Stimulated activated effector memory CD8-positive, alpha-beta T cell treated with anti-CD3 and anti-CD28 coated beads, Interleukin-12 subunit alpha, Interleukin-12 subunit beta, amount 100 ng/mL, for 72 hours (primary cell): ENCODE results near the gene CLDN34.

Experiments
- ATAC-seq: fragments of 150-1000 bp; cut with Tn5 transposase; 2 replicates; pipeline ENCODE4 v1.10.0; 2021
- DNase-seq, 2 donors: peaks; one replicate each; pipeline ENCODE4 v3.0.0; 2021 to 2022; ENCODE audit warnings: low spot score in 2 of 2
- H3K27ac Mint-ChIP-seq: one replicate; pipeline ENCODE4 v1.8.0; 2022; ENCODE audit warnings: mild to moderate bottlenecking, mixed read lengths
- H3K36me3 Mint-ChIP-seq: one replicate; pipeline ENCODE4 v1.8.0; 2022; ENCODE audit warnings: mild to moderate bottlenecking, mixed read lengths
- H3K4me1 Mint-ChIP-seq: one replicate; pipeline ENCODE4 v1.8.0; 2022; ENCODE audit warnings: mixed read lengths
- H3K4me3 Mint-ChIP-seq: one replicate; pipeline ENCODE4 v1.8.0; 2022; ENCODE audit warnings: mild to moderate bottlenecking, mixed read lengths
- H3K9me3 Mint-ChIP-seq: one replicate; pipeline ENCODE4 v1.8.0; 2022; ENCODE audit warnings: mixed read lengths

Gene CLDN34

GRCh38 chrX:9966775-9967408, at the start of gene CLDN34:
CLDN34 (plus strand) TSS chrX:9967358; CDS start chrX:9967358, 0 bp downstream.
- ATAC-seq (no peak), DNase-seq (no peak)
- peaks cover 6% of the 10 kb centered on the region for H3K4me1 Mint-ChIP-seq
- H3K36me3 Mint-ChIP-seq: no peaks in the 10 kb centered on the region
- no peak within 1 kb of the TSS for H3K4me3 Mint-ChIP-seq
- H3K27ac Mint-ChIP-seq: no peak within 1 kb of the TSS
- H3K9me3 Mint-ChIP-seq: no peaks in the 10 kb centered on the region

DNA sequence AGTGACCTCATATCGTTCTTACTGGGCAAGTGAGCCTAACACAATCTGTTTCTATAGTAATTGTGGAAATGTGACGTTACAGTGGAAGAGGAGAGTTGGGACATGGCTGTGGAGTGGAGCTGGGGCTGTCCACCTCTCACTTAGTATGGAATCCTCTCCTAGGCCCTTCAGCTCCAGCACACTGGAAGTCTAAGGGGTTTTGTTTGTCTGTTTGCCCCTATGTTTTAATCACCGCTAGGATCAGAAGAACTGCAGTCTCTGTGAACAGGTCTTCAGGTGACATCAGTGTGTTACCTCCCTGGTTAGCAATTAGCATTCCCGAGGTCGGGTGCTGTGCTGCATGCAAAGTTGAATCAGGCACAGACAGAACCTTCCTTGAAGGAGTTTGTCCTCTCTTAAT, 49.3 kb upstream of the CLDN34 start:
- no peaks in the 10 kb centered on the region for H3K9me3 Mint-ChIP-seq
- no peaks in the 10 kb centered on the region for H3K36me3 Mint-ChIP-seq
- ATAC-seq (no peak), DNase-seq (no peak)
- H3K4me1 Mint-ChIP-seq: peaks cover 6% of the 10 kb centered on the region
- no peak overlapping the region for H3K27ac Mint-ChIP-seq
- H3K4me3 Mint-ChIP-seq: no peak overlapping the region

- H3K9me3 Mint-ChIP-seq: no peaks in the 10 kb centered on the region
- no peak overlapping the region for H3K27ac Mint-ChIP-seq
- H3K36me3 Mint-ChIP-seq: no peaks in the 10 kb centered on the region
- ATAC-seq (peak; percentile 56), DNase-seq (no peak)
- no peak overlapping the region for H3K4me3 Mint-ChIP-seq
- H3K4me1 Mint-ChIP-seq: peaks cover 6% of the 10 kb centered on the region
Observed at GRCh38 chrX:9919632-9920172, 47.5 kb upstream of the CLDN34 start.

DNA sequence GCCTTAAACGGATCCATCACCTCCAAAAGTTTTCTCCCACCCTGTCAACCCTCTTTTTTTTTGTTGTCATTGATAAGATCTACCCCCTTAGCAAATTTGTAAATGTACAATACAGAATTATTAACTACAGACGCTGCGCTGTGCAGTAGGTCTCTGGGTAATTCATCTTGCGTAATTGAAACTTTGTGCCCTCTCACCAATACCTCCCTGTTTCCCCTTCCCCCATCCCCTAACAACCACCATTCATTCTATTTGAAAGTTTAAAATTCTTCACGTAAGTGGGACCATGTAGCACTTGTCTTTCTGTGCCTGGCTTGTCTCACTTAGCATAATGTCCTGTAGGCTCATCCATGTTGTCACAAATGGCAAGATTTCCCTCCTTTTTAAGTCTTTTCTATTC, 45.8 kb upstream of the CLDN34 start:
- H3K4me1 Mint-ChIP-seq: peaks cover 6% of the 10 kb centered on the region
- H3K4me3 Mint-ChIP-seq: no peak overlapping the region
- no peak overlapping the region for H3K27ac Mint-ChIP-seq
- H3K9me3 Mint-ChIP-seq: no peaks in the 10 kb centered on the region
- no peak for ATAC-seq
- H3K36me3 Mint-ChIP-seq: no peaks in the 10 kb centered on the region
- no peak for DNase-seq

DNA sequence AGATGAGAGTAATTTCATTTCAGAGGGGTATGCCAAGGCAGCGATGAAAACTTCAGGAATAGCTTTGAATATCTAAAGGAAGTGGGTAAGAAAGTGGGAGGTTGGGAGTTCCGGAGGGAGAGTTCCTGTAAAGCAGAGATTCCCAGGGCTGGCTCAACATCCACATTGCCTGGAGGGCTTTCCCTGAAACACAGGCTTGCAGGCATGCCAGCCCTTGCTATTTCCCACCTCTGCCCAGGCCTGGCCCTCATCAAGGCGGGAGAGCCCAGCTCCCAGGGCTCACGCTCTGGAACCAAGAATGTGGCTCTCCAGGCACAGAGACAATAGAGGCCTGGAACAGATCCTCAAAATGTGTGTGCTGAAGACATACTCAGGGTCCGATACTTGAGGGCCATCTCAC, 43.8 kb upstream of the CLDN34 start:
- no peak overlapping the region for H3K4me3 Mint-ChIP-seq
- no peaks in the 10 kb centered on the region for H3K9me3 Mint-ChIP-seq
- H3K4me1 Mint-ChIP-seq: peaks cover 6% of the 10 kb centered on the region
- DNase-seq (no peak), ATAC-seq (no peak)
- H3K36me3 Mint-ChIP-seq: no peaks in the 10 kb centered on the region
- H3K27ac Mint-ChIP-seq: no peak overlapping the region

- ATAC-seq (no peak), DNase-seq (no peak)
- no peaks in the 10 kb centered on the region for H3K9me3 Mint-ChIP-seq
- H3K4me3 Mint-ChIP-seq: no peak overlapping the region
- H3K27ac Mint-ChIP-seq: no peak overlapping the region
- no peaks in the 10 kb centered on the region for H3K4me1 Mint-ChIP-seq
- no peaks in the 10 kb centered on the region for H3K36me3 Mint-ChIP-seq
Observed at GRCh38 chrX:9926002-9926401, 41.2 kb upstream of the CLDN34 start.

DNA sequence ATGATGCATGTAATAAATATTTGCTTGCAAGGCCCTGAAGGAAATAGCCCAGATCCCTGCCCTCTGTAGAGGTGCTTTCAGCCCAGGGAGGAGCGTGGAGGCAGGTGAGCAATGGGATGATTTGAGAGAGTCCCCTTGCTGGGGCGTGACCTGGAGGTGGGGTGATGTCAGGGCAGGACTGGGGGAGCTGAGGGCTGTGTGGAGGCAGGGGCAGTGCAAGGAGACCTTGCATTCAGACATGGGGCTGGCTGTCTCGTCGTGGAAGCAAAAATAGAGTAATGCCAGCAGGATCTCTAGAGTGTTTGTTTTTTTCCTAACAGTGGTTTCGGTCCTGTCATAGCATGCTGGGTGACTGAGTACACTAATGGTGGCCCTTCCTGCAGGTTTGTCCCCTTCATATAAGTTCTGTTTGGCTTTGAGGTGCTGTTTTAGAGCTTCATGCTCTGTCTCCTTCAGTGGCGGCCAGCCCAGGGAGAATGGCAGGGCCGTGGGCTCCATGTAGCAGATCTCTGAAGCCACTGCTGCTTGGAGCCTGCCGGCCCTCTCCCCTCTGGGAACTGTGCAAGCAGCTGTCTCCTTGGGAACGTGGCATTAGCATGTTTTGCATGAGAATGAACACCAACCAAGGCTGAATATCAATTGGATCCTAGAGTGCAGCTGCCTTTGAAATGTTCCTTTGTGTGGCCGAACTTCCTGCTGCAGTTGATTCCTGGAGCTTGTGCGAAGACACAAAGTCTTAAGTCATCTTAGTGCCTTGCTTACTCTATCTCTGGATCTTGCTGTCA, 39.3 kb upstream of the CLDN34 start:
- no peaks in the 10 kb centered on the region for H3K4me1 Mint-ChIP-seq
- DNase-seq (no peak), ATAC-seq (no peak)
- no peaks in the 10 kb centered on the region for H3K36me3 Mint-ChIP-seq
- H3K4me3 Mint-ChIP-seq: no peak overlapping the region
- no peaks in the 10 kb centered on the region for H3K9me3 Mint-ChIP-seq
- H3K27ac Mint-ChIP-seq: no peak overlapping the region

DNA sequence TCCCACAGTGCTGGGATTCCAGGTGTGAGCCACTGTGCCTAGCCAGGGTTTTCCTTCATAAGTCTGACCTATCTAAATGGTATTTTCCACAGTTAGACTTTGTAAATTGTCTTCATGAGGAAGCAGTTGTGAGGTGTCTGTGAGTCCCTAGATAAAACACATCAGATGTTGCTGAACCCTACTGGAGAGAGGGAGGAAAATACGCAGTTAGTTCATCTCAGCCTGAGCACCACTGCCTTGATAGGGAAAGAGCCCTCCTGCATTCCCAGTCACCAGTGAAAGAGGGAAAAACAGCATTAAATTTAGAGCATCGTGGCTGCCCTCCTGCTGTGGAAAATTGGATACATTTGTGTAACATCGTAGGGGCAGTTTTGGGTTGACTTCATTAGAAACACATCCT, 31.7 kb upstream of the CLDN34 start:
- H3K4me3 Mint-ChIP-seq: no peak overlapping the region
- H3K36me3 Mint-ChIP-seq: no peaks in the 10 kb centered on the region
- H3K4me1 Mint-ChIP-seq: no peaks in the 10 kb centered on the region
- DNase-seq (no peak), ATAC-seq (no peak)
- H3K9me3 Mint-ChIP-seq: no peaks in the 10 kb centered on the region
- no peak overlapping the region for H3K27ac Mint-ChIP-seq

DNA sequence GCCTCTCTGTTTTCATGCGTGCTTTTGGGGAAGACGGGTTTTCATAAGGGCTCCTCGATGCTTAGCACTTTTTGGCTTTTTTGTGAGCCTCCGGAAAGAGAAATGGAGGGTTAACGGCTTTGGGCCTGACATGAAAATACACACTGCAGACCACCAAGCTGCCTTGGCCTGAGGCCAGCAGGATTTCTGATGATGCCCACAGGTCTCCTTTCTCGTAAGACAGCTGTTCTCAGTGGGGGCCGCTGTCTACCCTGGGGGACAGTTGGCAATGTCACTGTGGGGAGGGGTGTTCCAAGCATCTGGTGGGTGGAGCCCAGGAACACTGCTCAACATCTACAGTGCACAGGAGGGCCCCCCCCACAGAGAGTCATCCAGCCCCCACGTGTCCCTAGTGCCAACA, 29.4 kb upstream of the CLDN34 start:
- no peak for ATAC-seq
- no peak for DNase-seq
- Mint-ChIP-seq H3K9me3 (no peaks in the 10 kb centered on the region), H3K4me3 (no peak overlapping the region), H3K4me1 (peaks cover 11% of the 10 kb centered on the region), H3K36me3 (peaks cover 15% of the 10 kb centered on the region), H3K27ac (no peak overlapping the region)

- DNase-seq: no peak
- H3K27ac Mint-ChIP-seq: no peak overlapping the region
- H3K4me1 Mint-ChIP-seq: peaks cover 15% of the 10 kb centered on the region
- H3K4me3 Mint-ChIP-seq: no peak overlapping the region
- ATAC-seq: no peak
- peaks cover 15% of the 10 kb centered on the region for H3K36me3 Mint-ChIP-seq
- no peaks in the 10 kb centered on the region for H3K9me3 Mint-ChIP-seq
Observed at GRCh38 chrX:9938516-9938915, 28.6 kb upstream of the CLDN34 start.

DNA sequence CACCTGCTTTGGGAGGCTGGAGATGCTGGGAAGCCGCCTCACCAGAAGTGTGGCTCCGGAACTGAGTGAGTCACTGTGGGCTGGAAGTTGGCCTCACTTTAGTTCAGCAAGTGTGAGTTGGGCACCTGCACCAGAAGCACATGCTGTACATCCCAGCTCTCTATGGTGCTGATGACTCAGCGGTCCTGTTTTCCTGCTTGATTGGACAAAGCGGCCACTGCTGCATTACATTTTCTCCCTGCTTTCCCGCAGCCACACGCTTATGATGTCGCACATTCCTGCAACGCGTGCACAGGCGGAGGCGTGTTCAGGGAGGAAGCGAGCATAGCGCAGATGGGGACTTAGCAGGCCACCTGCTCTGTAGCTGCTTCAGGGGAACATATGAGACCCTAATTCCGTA, 26.7 kb upstream of the CLDN34 start:
- no peak overlapping the region for H3K27ac Mint-ChIP-seq
- H3K4me1 Mint-ChIP-seq: peaks cover 15% of the 10 kb centered on the region
- ATAC-seq (no peak), DNase-seq (no peak)
- H3K36me3 Mint-ChIP-seq: peaks cover 15% of the 10 kb centered on the region
- no peaks in the 10 kb centered on the region for H3K9me3 Mint-ChIP-seq
- H3K4me3 Mint-ChIP-seq: no peak overlapping the region

- ATAC-seq (peak; percentile 94), DNase-seq (peak; percentile 40 to 79)
- peak overlapping the region; percentile 42 for H3K4me3 Mint-ChIP-seq
- no peaks in the 10 kb centered on the region for H3K9me3 Mint-ChIP-seq
- peaks cover 15% of the 10 kb centered on the region for H3K4me1 Mint-ChIP-seq
- H3K27ac Mint-ChIP-seq: peak overlapping the region; percentile 90
- peaks cover 15% of the 10 kb centered on the region for H3K36me3 Mint-ChIP-seq
Observed at GRCh38 chrX:9942086-9942485, 25.1 kb upstream of the CLDN34 start.

GRCh38 chrX:9943420-9943819, 23.7 kb upstream of the CLDN34 start:
- Mint-ChIP-seq H3K4me1 (peaks cover 15% of the 10 kb centered on the region), H3K9me3 (no peaks in the 10 kb centered on the region), H3K27ac (no peak overlapping the region), H3K4me3 (no peak overlapping the region), H3K36me3 (peaks cover 15% of the 10 kb centered on the region)
- peak; percentile 66 for ATAC-seq
- DNase-seq: no peak

DNA sequence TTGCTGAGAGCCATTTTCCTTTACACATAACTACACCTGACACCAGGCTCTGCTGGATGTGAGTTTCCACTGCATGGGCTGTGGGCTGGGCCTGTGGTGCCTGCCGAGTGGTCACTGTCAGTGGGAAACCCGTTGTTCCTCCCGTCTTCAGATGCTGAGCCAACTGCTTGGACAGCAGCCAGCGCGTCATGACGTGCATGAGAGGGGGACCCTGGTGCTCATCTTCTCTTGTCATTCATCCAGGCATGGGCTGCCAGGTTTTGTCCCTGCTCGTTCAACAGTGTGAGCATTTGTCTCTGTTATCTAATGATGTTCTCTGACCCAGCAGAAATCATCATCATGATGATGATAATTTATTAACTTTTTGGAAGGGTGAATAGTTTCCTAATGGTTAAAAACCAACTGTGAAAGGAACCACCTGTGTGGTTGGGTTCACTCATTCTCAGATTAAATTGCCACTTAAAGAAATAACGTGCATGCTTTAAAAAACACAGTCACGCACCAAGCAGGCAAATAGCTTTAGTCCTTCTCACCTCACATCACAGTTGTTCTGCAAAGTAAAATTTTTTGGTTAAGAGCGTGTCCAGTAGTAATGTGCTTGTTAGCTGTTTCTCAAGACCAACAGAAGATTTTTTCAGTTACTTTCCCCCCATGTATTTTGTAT, 19.9 kb upstream of the CLDN34 start:
- Mint-ChIP-seq H3K27ac (no peak overlapping the region), H3K4me1 (peaks cover 9% of the 10 kb centered on the region), H3K4me3 (no peak overlapping the region), H3K9me3 (no peaks in the 10 kb centered on the region), H3K36me3 (peaks cover 3% of the 10 kb centered on the region)
- no peak for ATAC-seq
- DNase-seq: no peak

GRCh38 chrX:9948406-9948805, 18.8 kb upstream of the CLDN34 start:
- H3K27ac Mint-ChIP-seq: no peak overlapping the region
- no peaks in the 10 kb centered on the region for H3K9me3 Mint-ChIP-seq
- ATAC-seq (no peak), DNase-seq (no peak)
- no peaks in the 10 kb centered on the region for H3K36me3 Mint-ChIP-seq
- no peak overlapping the region for H3K4me3 Mint-ChIP-seq
- no peaks in the 10 kb centered on the region for H3K4me1 Mint-ChIP-seq

DNA sequence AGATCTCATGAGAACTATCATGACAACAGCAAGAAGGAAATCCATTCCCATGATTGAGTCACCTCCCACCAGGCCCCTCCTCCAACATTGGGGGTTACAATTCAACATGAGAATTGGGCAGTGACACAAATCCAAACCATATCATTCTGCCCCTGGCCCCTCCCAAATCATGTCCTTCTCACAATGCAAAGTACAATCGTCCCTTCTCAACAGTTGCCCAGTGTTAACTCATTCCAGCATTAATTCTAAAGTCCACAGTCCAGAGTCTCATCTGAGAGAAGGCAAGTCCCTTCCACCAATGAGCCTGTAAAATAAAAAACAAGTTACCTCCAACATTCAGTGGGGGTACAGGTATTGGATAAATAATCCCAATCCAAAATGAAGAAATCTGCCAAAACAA, 14.9 kb upstream of the CLDN34 start:
- Mint-ChIP-seq H3K36me3 (no peaks in the 10 kb centered on the region), H3K4me1 (no peaks in the 10 kb centered on the region), H3K4me3 (no peak overlapping the region), H3K27ac (no peak overlapping the region), H3K9me3 (no peaks in the 10 kb centered on the region)
- DNase-seq (no peak), ATAC-seq (no peak)
